ENCODE results near the gene FABP6. TPM values are rescaled to one million over a fixed set of nuclear protein-coding genes. Genes with fewer than 3 reads are reported as not detected.

FABP6 gene
- total RNA-seq, 1 donor from 2014 or later, result not detected

DNA sequence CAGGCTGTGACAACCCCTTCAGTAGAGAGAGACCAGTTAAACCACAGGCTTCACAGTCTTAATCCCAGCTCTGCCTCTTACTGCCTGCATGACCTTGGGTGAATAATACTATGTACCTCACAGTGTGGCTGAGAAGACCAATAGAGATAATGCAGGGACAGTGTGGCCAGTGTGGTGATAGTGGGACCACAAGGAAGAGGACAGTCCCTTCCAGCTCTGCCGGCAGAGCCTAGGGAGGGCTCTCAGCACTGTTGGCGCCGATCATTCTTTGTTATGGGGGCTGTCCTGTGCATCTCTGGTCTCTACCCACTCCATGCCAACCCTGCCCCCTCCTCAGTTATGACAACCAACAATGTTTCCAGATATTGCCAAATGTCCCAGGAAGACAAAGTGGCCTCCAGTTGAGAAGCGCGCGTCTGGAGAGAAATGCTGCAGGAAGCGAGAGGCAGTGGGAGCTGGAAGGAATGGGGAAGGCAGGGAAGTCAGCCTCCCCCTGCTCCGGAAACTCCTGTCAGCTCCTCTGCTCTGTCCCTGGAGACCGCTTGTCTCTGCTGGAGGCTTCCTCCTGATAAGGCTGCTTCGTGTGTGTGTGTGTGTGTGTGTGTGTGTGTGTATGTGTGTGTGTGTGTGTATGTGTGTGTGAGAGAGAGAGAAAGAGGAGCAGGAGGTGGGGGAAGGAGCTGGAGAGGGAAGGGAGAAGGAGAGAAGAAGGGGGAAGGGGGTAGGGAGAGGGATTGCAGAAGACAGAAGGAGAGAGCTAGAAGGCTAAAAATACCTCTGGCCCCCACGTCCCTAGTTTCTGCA lies 31.8 kb upstream of the FABP6 start:
- TF ChIP-seq, protein P1, sequence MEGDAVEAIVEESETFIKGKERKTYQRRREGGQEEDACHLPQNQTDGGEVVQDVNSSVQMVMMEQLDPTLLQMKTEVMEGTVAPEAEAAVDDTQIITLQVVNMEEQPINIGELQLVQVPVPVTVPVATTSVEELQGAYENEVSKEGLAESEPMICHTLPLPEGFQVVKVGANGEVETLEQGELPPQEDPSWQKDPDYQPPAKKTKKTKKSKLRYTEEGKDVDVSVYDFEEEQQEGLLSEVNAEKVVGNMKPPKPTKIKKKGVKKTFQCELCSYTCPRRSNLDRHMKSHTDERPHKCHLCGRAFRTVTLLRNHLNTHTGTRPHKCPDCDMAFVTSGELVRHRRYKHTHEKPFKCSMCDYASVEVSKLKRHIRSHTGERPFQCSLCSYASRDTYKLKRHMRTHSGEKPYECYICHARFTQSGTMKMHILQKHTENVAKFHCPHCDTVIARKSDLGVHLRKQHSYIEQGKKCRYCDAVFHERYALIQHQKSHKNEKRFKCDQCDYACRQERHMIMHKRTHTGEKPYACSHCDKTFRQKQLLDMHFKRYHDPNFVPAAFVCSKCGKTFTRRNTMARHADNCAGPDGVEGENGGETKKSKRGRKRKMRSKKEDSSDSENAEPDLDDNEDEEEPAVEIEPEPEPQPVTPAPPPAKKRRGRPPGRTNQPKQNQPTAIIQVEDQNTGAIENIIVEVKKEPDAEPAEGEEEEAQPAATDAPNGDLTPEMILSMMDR (IDR thresholded peaks at IDR 0.05; ENCODE audit: insufficient read depth, low read length, severe bottlenecking), result no peak
- no peak overlapping the region for H3K4me3 ChIP-seq (ENCODE audit: low read depth, low read length)
- no peak for DNase-seq (ENCODE audit: low read depth)
- no peaks in the 10 kb centered on the region for H3K36me3 ChIP-seq (ENCODE audit: control insufficient read depth, insufficient read depth, low read length)
- FAIRE-seq, result no peak
- no peaks in the 10 kb centered on the region for H3K27me3 ChIP-seq (ENCODE audit: control insufficient read depth, insufficient read depth, low read length)

DNA sequence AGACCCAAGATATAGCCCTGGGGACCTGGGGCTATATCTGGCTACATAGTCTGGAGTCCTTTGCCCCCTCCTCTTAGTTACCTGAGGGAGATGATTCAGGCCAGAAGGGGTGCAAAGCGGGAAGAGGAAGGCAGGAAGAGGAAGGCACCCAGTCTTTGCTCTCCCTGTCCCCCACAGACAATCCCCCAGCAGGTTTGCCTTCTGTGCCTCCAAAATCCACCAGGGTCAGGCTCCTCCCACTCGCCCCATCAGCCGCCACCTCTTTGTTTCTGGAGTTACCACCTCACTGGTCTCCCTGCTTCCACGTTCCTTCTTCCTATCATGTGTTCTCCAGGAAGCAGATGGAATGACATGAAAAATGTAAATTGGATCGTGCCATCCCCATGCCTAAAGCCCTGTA lies 31.2 kb upstream of the FABP6 start:
- no peaks in the 10 kb centered on the region for H3K36me3 ChIP-seq (ENCODE audit: control insufficient read depth, insufficient read depth, low read length)
- H3K4me3 ChIP-seq (ENCODE audit: low read depth, low read length), result no peak overlapping the region
- DNase-seq (ENCODE audit: low read depth) (no peak), FAIRE-seq (no peak)
- TF ChIP-seq, protein P1 (IDR thresholded peaks at IDR 0.05; ENCODE audit: insufficient read depth, low read length, severe bottlenecking), result no peak
- no peaks in the 10 kb centered on the region for H3K27me3 ChIP-seq (ENCODE audit: control insufficient read depth, insufficient read depth, low read length)

DNA sequence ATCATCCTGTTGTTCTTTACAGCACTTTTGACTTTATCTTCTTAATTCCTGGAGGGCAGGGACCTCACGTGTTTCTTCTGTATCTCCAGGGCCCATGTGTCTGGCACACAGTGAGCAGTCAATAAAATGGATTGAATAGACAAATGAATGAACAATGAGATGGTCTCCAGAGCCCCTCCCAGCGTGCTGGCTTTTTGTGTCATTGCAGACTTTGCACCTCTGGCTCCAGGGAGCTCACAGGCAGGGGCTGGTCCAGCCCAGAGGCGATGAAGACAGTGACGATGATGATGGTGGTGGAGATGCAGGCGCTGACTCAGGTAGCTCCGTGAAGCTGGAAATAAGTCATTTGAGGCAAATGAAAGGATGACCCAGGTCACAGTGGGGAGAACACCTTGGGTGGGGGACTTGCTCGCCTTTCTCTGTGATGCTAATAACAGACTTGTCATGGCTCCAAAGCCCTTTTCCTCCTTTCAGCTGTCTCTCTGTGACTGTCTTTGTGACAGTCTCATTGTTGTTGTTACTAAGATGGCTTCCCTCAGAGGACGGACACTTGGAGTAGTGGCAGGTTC lies 30.4 kb upstream of the FABP6 start:
- Histone ChIP-seq H3K36me3 (ENCODE audit: control insufficient read depth, insufficient read depth, low read length) (no peaks in the 10 kb centered on the region), H3K4me3 (ENCODE audit: low read depth, low read length) (no peak overlapping the region), H3K27me3 (ENCODE audit: control insufficient read depth, insufficient read depth, low read length) (no peaks in the 10 kb centered on the region)
- TF ChIP-seq, protein P1 (IDR thresholded peaks at IDR 0.05; ENCODE audit: insufficient read depth, low read length, severe bottlenecking), result no peak
- FAIRE-seq (no peak), DNase-seq (ENCODE audit: low read depth) (no peak)

DNA sequence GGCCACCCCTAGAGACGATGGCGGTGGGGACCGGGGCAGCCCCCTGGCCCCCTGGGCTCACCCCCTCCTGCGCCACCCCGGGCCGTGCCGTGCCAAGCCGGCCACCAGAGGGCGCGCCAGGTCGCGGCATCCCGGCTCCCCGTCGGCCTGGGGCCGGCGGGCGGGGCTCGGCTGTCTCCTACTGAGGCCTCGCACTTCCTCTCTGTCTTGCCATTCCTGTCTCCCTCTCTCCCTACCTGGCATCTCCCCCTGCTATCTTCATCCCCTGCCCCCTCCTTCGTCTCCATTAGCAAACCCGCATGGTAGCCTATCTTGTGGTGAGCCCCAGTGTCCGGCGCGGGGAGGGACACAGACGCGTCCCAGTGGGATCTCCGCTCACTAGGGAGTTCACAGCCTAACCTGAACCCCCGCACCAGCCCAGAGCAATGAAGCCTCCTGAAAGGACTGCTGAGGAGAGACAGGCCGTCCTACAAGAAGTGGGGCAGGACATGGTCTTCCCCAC lies 29.8 kb upstream of the FABP6 start:
- DNase-seq (ENCODE audit: low read depth) (no peak), FAIRE-seq (no peak)
- Histone ChIP-seq H3K27me3 (ENCODE audit: control insufficient read depth, insufficient read depth, low read length) (no peaks in the 10 kb centered on the region), H3K36me3 (ENCODE audit: control insufficient read depth, insufficient read depth, low read length) (no peaks in the 10 kb centered on the region), H3K4me3 (ENCODE audit: low read depth, low read length) (peak overlapping the region; percentile 20)
- TF ChIP-seq, protein P1 (IDR thresholded peaks at IDR 0.05; ENCODE audit: insufficient read depth, low read length, severe bottlenecking), result peak; percentile 76

DNA sequence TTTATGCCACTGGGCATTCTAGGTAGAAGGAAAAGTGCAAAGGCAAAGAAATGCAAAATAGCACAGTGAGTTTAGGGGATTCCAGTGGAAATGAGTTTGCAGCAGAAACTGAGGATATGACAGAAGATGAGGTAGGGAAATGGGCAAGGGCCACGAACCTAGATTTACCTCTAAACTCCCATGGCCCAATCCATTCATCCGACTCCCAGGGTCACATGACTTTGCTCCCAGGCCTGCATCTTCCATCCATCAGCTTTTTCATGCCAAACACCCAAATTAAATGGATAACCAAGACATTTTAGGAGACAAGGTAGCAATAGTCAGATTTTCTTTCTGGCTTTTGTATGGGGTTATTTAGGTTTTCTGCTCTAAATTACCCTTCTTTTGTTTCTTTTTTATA lies 22.2 kb upstream of the FABP6 start:
- DNase-seq (ENCODE audit: low read depth) (no peak), FAIRE-seq (no peak)
- TF ChIP-seq, protein P1 (IDR thresholded peaks at IDR 0.05; ENCODE audit: insufficient read depth, low read length, severe bottlenecking), result no peak
- no peak overlapping the region for H3K4me3 ChIP-seq (ENCODE audit: low read depth, low read length)
- H3K27me3 ChIP-seq (ENCODE audit: control insufficient read depth, insufficient read depth, low read length), result no peaks in the 10 kb centered on the region
- no peaks in the 10 kb centered on the region for H3K36me3 ChIP-seq (ENCODE audit: control insufficient read depth, insufficient read depth, low read length)
